Measurements from ENCODE around the gene SPOUT1. TPM values are rescaled to one million over a fixed set of nuclear protein-coding genes. Genes with fewer than 3 reads are reported as not detected.
"Not testable (repeated sequence)": the region's sequence is repeated elsewhere in the genome, so short reads cannot be mapped to it uniquely, and the experiment has no call there.

Gene SPOUT1
- total RNA-seq, 1 experiment from 2014 or later = 40.1 TPM

GRCh38 chr9:128818839-128819715 lies 10.5 kb downstream of the SPOUT1 start:
- DNase-seq (ENCODE audit: low spot score) = peak; percentile 35
- in situ Hi-C loops (cut with HindIII; ENCODE audit: low sequenced_read_pairs) = no loop called here

DNA sequence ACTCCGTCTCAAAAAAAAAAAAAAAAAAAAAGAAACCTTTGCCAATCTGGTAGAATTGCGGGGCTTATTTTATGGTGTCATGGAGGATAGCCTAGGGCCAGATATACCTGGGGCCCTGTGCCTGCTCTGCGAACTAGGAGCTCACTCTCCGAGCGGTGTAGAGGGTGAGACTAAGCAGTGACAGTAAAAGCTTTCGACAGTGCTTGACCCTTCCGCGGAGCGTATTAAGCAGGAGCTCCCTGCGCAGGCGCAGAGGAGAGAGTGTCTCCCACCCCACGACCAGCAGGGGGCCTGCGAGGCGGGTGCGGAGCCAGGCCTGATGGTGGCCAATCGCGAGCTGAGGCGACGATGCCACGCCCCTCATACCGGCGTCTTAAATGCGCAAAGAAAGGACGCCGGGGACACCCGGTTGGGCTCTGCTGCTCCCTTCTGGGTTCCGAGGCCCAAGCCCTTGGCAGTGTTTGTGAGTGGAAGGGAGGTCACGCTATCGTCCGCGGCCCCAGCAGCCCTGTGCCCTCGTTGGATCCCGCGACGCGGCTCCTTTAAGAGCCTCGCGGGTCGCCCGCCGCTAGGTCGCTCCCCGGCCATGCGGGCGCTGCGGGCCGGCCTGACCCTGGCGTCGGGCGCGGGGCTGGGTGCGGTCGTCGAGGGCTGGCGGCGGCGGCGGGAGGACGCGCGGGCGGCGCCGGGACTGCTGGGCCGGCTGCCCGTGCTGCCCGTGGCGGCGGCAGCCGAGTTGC lies 11.3 kb downstream of the SPOUT1 start, which contains the start of gene ENDOG:
ENDOG (plus strand) TSS at position 402 of the 740 bp plus-strand sequence; CDS start at position 587, 185 bp downstream.
- in situ Hi-C loops (cut with HindIII; ENCODE audit: low sequenced_read_pairs) = no loop called here
- peak; percentile 96 for DNase-seq (ENCODE audit: low spot score)

GRCh38 chr9:128810873-128811272 lies 18.7 kb downstream of the SPOUT1 start:
- in situ Hi-C loops (cut with HindIII; ENCODE audit: low sequenced_read_pairs) = no loop called here
- no peak for DNase-seq (ENCODE audit: low spot score)

GRCh38 chr9:128809831-128810230 lies 19.8 kb downstream of the SPOUT1 start:
- in situ Hi-C loops (cut with HindIII; ENCODE audit: low sequenced_read_pairs) = loop anchor here (5.0 kb wide), 2 partner anchors 43 to 83 kb away; no protein-coding TSS in a partner anchor

GRCh38 chr9:128809036-128809599 lies 20.5 kb downstream of the SPOUT1 start:
- in situ Hi-C loops (cut with HindIII; ENCODE audit: low sequenced_read_pairs) = loop anchor here (5.0 kb wide), 2 partner anchors 42 to 82 kb away; no protein-coding TSS in a partner anchor
- DNase-seq (ENCODE audit: low spot score) = no peak

More at GRCh38 chr9:128809831-128810230, 19.8 kb downstream of the SPOUT1 start:
- no peak for DNase-seq (ENCODE audit: low spot score)

- in situ Hi-C loops (cut with HindIII; ENCODE audit: low sequenced_read_pairs) = loop anchor here (5.0 kb wide), 2 partner anchors 41 to 81 kb away; no protein-coding TSS in a partner anchor
- DNase-seq (ENCODE audit: low spot score) = no peak
Measured at GRCh38 chr9:128808543-128808942, 21.1 kb downstream of the SPOUT1 start.

- in situ Hi-C loops (cut with HindIII; ENCODE audit: low sequenced_read_pairs) = loop anchor here (5.0 kb wide), 2 partner anchors 41 to 81 kb away; no protein-coding TSS in a partner anchor
Measured at GRCh38 chr9:128807827-128808226, 21.8 kb downstream of the SPOUT1 start.

GRCh38 chr9:128805661-128806060 lies 23.9 kb downstream of the SPOUT1 start:
- DNase-seq (ENCODE audit: low spot score) = no peak
- in situ Hi-C loops (cut with HindIII; ENCODE audit: low sequenced_read_pairs) = loop anchor here (5.0 kb wide), 2 partner anchors 38 to 78 kb away; no protein-coding TSS in a partner anchor

More at GRCh38 chr9:128807827-128808226, 21.8 kb downstream of the SPOUT1 start:
- no peak for DNase-seq (ENCODE audit: low spot score)

DNA sequence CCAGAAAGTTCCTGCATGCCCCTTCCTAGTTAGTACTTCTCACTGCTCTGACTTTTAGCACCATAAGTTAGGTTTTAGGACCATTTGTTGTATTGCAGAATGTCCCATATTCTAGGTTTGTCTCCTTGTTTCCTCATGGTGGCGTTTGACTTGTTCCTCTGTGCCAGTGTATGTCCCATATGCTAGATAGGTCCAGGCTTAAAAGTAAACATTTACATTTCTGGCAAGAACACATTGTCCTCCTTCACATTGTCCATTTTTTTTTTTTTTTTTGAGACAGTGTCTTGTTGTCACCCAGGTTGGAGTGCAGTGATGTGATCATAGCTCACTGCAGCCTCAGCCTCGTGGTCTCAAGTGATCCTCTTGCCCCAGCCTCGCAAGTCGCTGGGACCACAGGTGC lies 27.1 kb downstream of the SPOUT1 start:
- DNase-seq (ENCODE audit: low spot score) = no peak
- in situ Hi-C loops (cut with HindIII; ENCODE audit: low sequenced_read_pairs) = no loop called here

GRCh38 chr9:128800061-128800460 lies 29.5 kb downstream of the SPOUT1 start:
- in situ Hi-C loops (cut with HindIII; ENCODE audit: low sequenced_read_pairs) = no loop called here
- DNase-seq (ENCODE audit: low spot score) = no peak

DNA sequence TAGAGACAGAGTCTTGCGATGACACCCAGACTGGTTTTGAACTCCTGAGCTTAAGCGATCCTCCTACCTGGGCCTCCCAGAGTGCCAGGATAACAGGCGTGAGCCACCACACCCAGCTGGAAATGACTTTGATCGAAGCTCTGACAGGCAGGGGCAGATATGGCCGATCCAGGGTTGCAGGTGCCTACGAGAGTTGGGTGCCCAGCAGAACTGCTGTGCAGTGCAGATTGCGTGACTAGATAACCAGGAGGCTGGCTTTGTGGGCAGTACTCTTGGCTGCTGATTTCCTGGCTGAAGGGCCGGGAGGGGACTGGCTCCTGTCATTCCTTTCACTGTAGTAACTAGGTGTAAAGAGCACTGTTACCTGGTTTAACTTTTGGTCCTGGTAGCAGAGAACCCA lies 30.7 kb downstream of the SPOUT1 start:
- in situ Hi-C loops (cut with HindIII; ENCODE audit: low sequenced_read_pairs) = no loop called here
- no peak for DNase-seq (ENCODE audit: low spot score)

DNA sequence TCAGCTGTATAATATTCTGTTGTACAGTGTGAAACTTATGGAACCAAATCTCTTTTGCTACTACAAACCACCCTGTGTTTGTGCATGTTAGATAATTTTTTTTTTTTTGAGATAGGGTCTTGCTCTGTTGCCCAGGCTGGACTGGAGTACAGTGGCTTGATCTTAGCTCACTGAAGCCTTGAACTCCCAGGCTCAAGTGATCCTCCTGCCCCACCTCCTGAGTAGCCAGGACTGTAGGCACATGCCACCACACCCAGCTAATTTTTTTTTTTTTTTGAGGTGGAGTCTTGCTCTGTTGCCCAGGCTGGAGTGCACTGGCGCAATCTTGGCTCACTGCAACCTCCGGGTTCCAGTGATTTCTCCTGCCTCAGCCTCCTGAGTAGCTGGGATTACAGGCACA lies 34.6 kb downstream of the SPOUT1 start:
- DNase-seq (ENCODE audit: low spot score); in situ Hi-C loops (cut with HindIII; ENCODE audit: low sequenced_read_pairs): not testable (repeated sequence)

- in situ Hi-C loops (cut with HindIII; ENCODE audit: low sequenced_read_pairs) = no loop called here
- no peak for DNase-seq (ENCODE audit: low spot score)
Measured at GRCh38 chr9:128792978-128793686, 36.5 kb downstream of the SPOUT1 start.

GRCh38 chr9:128792134-128792533 lies 37.5 kb downstream of the SPOUT1 start:
- in situ Hi-C loops (cut with HindIII; ENCODE audit: low sequenced_read_pairs) = no loop called here

DNA sequence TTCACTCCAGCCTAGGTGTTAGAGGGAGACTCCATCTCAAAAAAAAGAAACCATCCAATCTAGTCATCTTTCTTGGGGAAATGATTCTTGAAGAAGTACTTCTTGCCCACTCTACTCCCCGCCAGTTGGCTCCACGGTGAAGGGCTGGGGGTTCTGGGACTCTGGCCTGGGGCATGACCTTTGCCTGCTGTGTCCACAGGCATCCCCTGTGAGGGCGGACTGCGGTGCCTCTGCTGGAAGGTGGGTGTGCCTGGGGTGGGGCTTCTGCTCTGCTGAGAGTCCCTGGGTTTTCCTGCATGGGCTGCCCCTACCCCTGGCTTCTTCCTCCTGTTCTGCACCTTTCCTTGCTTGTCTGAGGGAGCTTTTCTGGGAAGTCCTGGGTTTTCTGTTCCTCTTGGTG lies 39.1 kb downstream of the SPOUT1 start:
- in situ Hi-C loops (cut with HindIII; ENCODE audit: low sequenced_read_pairs) = no loop called here
- DNase-seq (ENCODE audit: low spot score) = no peak

More at GRCh38 chr9:128792134-128792533, 37.5 kb downstream of the SPOUT1 start:
- no peak for DNase-seq (ENCODE audit: low spot score)

DNA sequence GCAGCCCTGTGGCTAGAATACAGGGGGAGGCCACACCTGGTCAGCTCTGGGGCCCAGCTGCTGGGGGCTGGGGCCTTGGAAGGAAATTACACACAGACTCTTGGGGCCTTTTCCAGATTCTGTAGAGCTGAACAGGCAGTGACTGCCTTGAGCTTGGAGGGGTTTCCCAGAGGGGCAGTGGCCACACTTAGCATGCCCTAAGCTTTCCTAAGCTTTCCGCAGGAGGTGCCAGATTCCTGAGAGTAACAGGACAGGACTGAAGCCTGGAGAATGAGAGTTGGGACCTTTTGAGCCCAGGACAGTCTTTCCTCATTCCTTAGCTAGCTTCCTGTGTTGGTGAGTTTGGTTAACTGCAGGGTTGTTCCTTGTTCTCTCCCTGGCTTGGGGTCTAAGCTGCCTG lies 41.1 kb downstream of the SPOUT1 start:
- in situ Hi-C loops (cut with HindIII; ENCODE audit: low sequenced_read_pairs) = no loop called here
- DNase-seq (ENCODE audit: low spot score) = no peak

DNA sequence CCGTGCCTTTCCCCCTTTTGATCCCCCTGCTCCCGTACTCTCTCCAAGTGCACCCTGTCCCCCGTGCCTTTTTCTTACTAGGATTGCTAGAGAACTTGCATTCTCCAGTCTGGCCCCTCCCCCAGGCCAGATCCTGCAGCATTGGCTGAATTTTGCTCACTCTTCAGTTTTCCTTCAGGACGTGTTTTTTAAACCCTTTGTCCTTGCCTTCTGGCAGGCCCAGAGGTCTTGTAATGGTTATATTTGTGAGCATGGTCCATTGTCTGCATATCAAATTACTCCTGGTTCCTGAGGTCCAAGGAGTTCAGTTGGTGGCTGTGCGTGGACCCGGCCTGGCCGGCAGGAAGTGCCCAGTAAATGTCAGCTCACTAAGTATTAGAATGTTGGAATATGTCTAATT lies 41.9 kb downstream of the SPOUT1 start:
- in situ Hi-C loops (cut with HindIII; ENCODE audit: low sequenced_read_pairs) = no loop called here
- peak; percentile 20 for DNase-seq (ENCODE audit: low spot score)

GRCh38 chr9:128786681-128787601 lies 42.7 kb downstream of the SPOUT1 start, which contains the start of gene TBC1D13:
TSS of gene TBC1D13 (plus strand) at chr9:128787253. CDS start at chr9:128787354, 101 bp downstream.
- in situ Hi-C loops (cut with HindIII; ENCODE audit: low sequenced_read_pairs) = no loop called here
- peak; percentile 88 for DNase-seq (ENCODE audit: low spot score)

Data from G401 (cell line).